A549 (cell line): ENCODE results near the gene MEIS1. TPM values are rescaled to one million over a fixed set of nuclear protein-coding genes. Genes with fewer than 3 reads are reported as not detected.

Source experiments
- ATAC-seq, 2 experiments: fragments of 200-7000 bp in 1 of 2; fragments of >200 bp in 1 of 2; cut with Nextera tagmentation in 1 of 2; cut with Tn5 transposase in 1 of 2; 3 replicates each; pipeline versions ENCODE4 v1.8.0 to v1.9.1; 2018 to 2020; ENCODE audit warnings: mild to moderate bottlenecking in 1 of 2, moderate library complexity in 1 of 2
- CTCF ChIA-PET: fragments of 300-600 bp; sonication (Branson Sonifier 250); formaldehyde crosslinking; extraction: SDS; loops from one replicate; lab custom pipeline; 2021; ENCODE audit warnings: antibody characterized with exemption, inconsistent platforms; lab: Yijun Ruan, JAX
- POLR2A ChIA-PET: fragments of 350-600 bp; formaldehyde crosslinking; extraction: SDS; loops from one replicate; lab custom pipeline; 2021; ENCODE audit warnings: antibody characterized with exemption, inconsistent platforms; lab: Yijun Ruan, JAX
- DNase-seq, 2 experiments: peaks; one replicate each; pipeline versions ENCODE4 v3.0.0 to v3.0.0-alpha.2; 2011 to 2016; ENCODE audit warnings: low read depth in 1 of 2, low spot score in 1 of 2
- FAIRE-seq: peaks from 2 replicates; lab custom pipeline; 2011; peaks lifted over from hg19 to GRCh38; lab: Jason Lieb, UNC
- H3K27ac ChIP-seq, 2 experiments: fragments of >200 bp; sonication (Bioruptor Twin); formaldehyde crosslinking; 3 replicates each; pipeline ENCODE4 v1.5.1; 2016 to 2017
- H3K4me1 ChIP-seq: fragments of >200 bp; sonication (Bioruptor Twin); formaldehyde crosslinking; 3 replicates; pipeline ENCODE4 v1.6.1; 2016
- H3K4me2 ChIP-seq: fragments of >200 bp; sonication (Bioruptor Twin); formaldehyde crosslinking; 3 replicates; pipeline ENCODE4 v1.6.1; 2016
- H3K4me3 ChIP-seq: fragments of >200 bp; sonication (Bioruptor Twin); formaldehyde crosslinking; 3 replicates; pipeline ENCODE4 v1.5.1; 2016
- H3K9me3 ChIP-seq: fragments of >200 bp; sonication (Bioruptor Twin); formaldehyde crosslinking; 3 replicates; pipeline ENCODE4 v1.6.1; 2016
- CBX2 ChIP-seq: fragments of 200-600 bp; sonication (generic); IDR thresholded peaks from 2 replicates; pipeline ENCODE4 v1.6.1; 2016; ENCODE audit warnings: low read depth, mild to moderate bottlenecking, borderline replicate concordance
- CBX8 ChIP-seq: fragments of 200-600 bp; sonication (generic); IDR thresholded peaks from 2 replicates; pipeline ENCODE4 v1.6.1; 2016
- CEBPB ChIP-seq, 2 experiments: fragments of >200 bp in 1 of 2; sonication (Bioruptor Twin) in 1 of 2; formaldehyde crosslinking in 1 of 2; IDR thresholded peaks; 2 replicates each; pipeline ENCODE4 v1.6.1; 2012 to 2016
- CHD4 ChIP-seq: fragments of 200-600 bp; sonication (generic); IDR thresholded peaks from 2 replicates; pipeline ENCODE4 v1.6.1; 2016; ENCODE audit warnings: antibody characterized with exemption, mild to moderate bottlenecking, borderline replicate concordance
- CTCF ChIP-seq: fragments of >200 bp; sonication (Bioruptor Twin); formaldehyde crosslinking; IDR thresholded peaks from 3 replicates; pipeline ENCODE4 v1.5.1; 2016
- E2F6 ChIP-seq: IDR thresholded peaks from 2 replicates; pipeline ENCODE4 v1.6.1; 2012; ENCODE audit warnings: low read depth, borderline replicate concordance
- EHMT2 ChIP-seq: fragments of 200-600 bp; sonication (generic); IDR thresholded peaks from 2 replicates; pipeline ENCODE4 v1.6.1; 2016; ENCODE audit warnings: antibody characterized with exemption, low read depth, mild to moderate bottlenecking, moderate library complexity
- ESRRA ChIP-seq: fragments of 150-350 bp; IDR thresholded peaks from 2 replicates; pipeline ENCODE4 v1.6.1; 2014; ENCODE audit warnings: mild to moderate bottlenecking, low read length, borderline replicate concordance
- HES2 ChIP-seq: fragments of >200 bp; sonication (Bioruptor Twin); formaldehyde crosslinking; IDR thresholded peaks from 2 replicates; pipeline ENCODE4 v1.6.1; 2016
- HOXB13 ChIP-seq: fragments of 250-450 bp; sonication (Bioruptor Pico); IDR thresholded peaks from 2 replicates; pipeline ENCODE4 v1.5.0; 2020; ENCODE audit warnings: low read depth, mild to moderate bottlenecking, moderate library complexity
- KDM1A ChIP-seq: fragments of 200-600 bp; sonication (generic); IDR thresholded peaks from 2 replicates; pipeline ENCODE4 v1.6.1; 2016; ENCODE audit warnings: low read depth, mild to moderate bottlenecking
- MAFK ChIP-seq: fragments of 450-650 bp; IDR thresholded peaks from 2 replicates; pipeline ENCODE4 v1.6.1; 2014; ENCODE audit not compliant: partially characterized antibody
- MYC ChIP-seq: IDR thresholded peaks from 2 replicates; pipeline ENCODE4 v1.6.1; 2012; ENCODE audit warnings: mild to moderate bottlenecking, inconsistent platforms, low read length, improper control_type of control experiment, borderline replicate concordance
- NFE2L2 ChIP-seq: fragments of 150-350 bp; conservative IDR thresholded peaks from 2 replicates; pipeline ENCODE4 v1.6.1; 2014; ENCODE audit warnings: low read length
- NPAS2 ChIP-seq: fragments of 250-450 bp; sonication (Bioruptor Pico); IDR thresholded peaks from 2 replicates; pipeline ENCODE4 v1.8.0; 2022; ENCODE audit warnings: mild to moderate bottlenecking, moderate library complexity, borderline replicate concordance
- POLR2A ChIP-seq: IDR thresholded peaks from 2 replicates; pipeline ENCODE4 v1.6.1; 2012; ENCODE audit warnings: mild to moderate bottlenecking, low read length
- RAD21 ChIP-seq, 2 experiments: fragments of >200 bp in 1 of 2; sonication (Bioruptor Twin) in 1 of 2; formaldehyde crosslinking in 1 of 2; IDR thresholded peaks in 1 of 2; conservative IDR thresholded peaks in 1 of 2; 2 replicates in 1 of 2; 3 replicates in 1 of 2; pipeline ENCODE4 v1.6.1; 2012 to 2018; ENCODE audit warnings: inconsistent platforms in 1 of 2
- RARB ChIP-seq: fragments of 250-450 bp; sonication (Bioruptor Pico); IDR thresholded peaks from 2 replicates; pipeline ENCODE4 v1.8.0; 2021; ENCODE audit warnings: mild to moderate bottlenecking, moderate library complexity
- RFX5 ChIP-seq: fragments of 450-650 bp; IDR thresholded peaks from 2 replicates; pipeline ENCODE4 v1.7.1; 2014; ENCODE audit warnings: antibody characterized with exemption, mild to moderate bottlenecking, moderate library complexity
- SMC3 ChIP-seq: fragments of >200 bp; sonication (Bioruptor Twin); formaldehyde crosslinking; IDR thresholded peaks from 3 replicates; pipeline ENCODE4 v1.6.1; 2018; ENCODE audit warnings: inconsistent platforms
- ZC3H11A ChIP-seq: fragments of 450-650 bp; IDR thresholded peaks from 2 replicates; pipeline ENCODE4 v1.6.1; 2014; ENCODE audit warnings: antibody characterized with exemption, mild to moderate bottlenecking
- ZFP36 ChIP-seq: fragments of 450-650 bp; IDR thresholded peaks from 2 replicates; pipeline ENCODE4 v1.6.1; 2014; ENCODE audit warnings: borderline replicate concordance; ENCODE audit not compliant: partially characterized antibody
- ZNF302 ChIP-seq: fragments of 250-450 bp; sonication (Bioruptor Pico); IDR thresholded peaks from 2 replicates; pipeline ENCODE4 v1.9.0; 2021; ENCODE audit warnings: inconsistent platforms, mild to moderate bottlenecking, moderate library complexity
- ZSCAN20 ChIP-seq: fragments of 250-450 bp; sonication (Bioruptor Pico); IDR thresholded peaks from 2 replicates; pipeline ENCODE4 v1.8.0; 2022; ENCODE audit warnings: mild to moderate bottlenecking, moderate library complexity
- WGBS: methylation state at CpG from one replicate; pipeline ENCODE4 v1.1.6; 2017; ENCODE audit errors: missing lambda C conversion rate; 5-methylcytosine and 5-hydroxymethylcytosine counted together
- polyA plus RNA-seq, 4 experiments: library from polyadenylated mRNA; depleted of rRNA in 3 of 4; stranded (reverse); fragments of >200 nt; fragmentation: RNase III in 1 of 4; extraction: RNeasy Plus Mini Kit Qiagen cat#74134 plus additional on column Dnase treatment in 1 of 4; gene quantifications; 2 replicates in 3 of 4; 3 replicates in 1 of 4; pipeline ENCODE4 v1.2.3, GENCODE V29; 2011 to 2017

The MEIS1 gene
- polyA plus RNA-seq, 2 of the 4 experiments (the other 2 are of a cell fraction) = 1.9 to 4.2 TPM

GRCh38 chr2:66576561-66577320 is 141.8 kb downstream of the MEIS1 start:
- FAIRE-seq = no peak
- Histone ChIP-seq H3K27ac (peak overlapping the region in 1 of 2 experiments; percentile 54; a peak in 1 of 6 replicates), H3K4me1 (peaks cover 28% of the 10 kb centered on the region)
- 1% methylated on average over 36 of the region's 37 CpGs for WGBS
- no peak for TF ChIP-seq KDM1A
- no peak for TF ChIP-seq ZFP36
- TF ChIP-seq HOXB13 (CRISPR knock-in tag) = no peak
- peak in 1 of 2 experiments; percentile 24; a peak in 1 of 5 replicates for TF ChIP-seq RAD21 (conservative IDR thresholded peaks at IDR 0.05 in 1 of 2, IDR thresholded peaks at IDR 0.05 in 1 of 2)
- TF ChIP-seq POLR2A = no peak
- TF ChIP-seq ZC3H11A = no peak
- no peak for TF ChIP-seq NFE2L2
- no peak for TF ChIP-seq HES2
- peak; percentile 90 to 94 for TF ChIP-seq CEBPB (IDR thresholded peaks at IDR 0.05)
- no peak for TF ChIP-seq CBX2
- TF ChIP-seq MAFK = no peak
- no peak for TF ChIP-seq CHD4
- TF ChIP-seq RARB (CRISPR knock-in tag) = no peak
- TF ChIP-seq SMC3 = 0 out of 3 replicates have a peak, but pooled peaks have one; percentile 6
- no peak for TF ChIP-seq ZNF302 (CRISPR knock-in tag)
- TF ChIP-seq RFX5 = 0 out of 2 replicates have a peak, but pooled peaks have one; percentile 19
- TF ChIP-seq EHMT2 = no peak
- TF ChIP-seq ZSCAN20 (CRISPR knock-in tag) = no peak
- no peak for TF ChIP-seq NPAS2 (CRISPR knock-in tag)
- no peak for TF ChIP-seq ESRRA
- TF ChIP-seq CTCF = no peak
- no peak for TF ChIP-seq E2F6
- TF ChIP-seq, all 56 proteins: peak for 4
- POLR2A ChIA-PET = interaction anchor here (3.4 kb wide), 1 partner anchor 143 kb away, joined by 24 read pairs; no protein-coding TSS in a partner anchor
- no peaks in the 10 kb centered on the region for H3K9me3 ChIP-seq
- peak; percentile 60 to 77 for ATAC-seq
- DNase-seq = peak; percentile 28 to 37
- H3K4me3 ChIP-seq = peak overlapping the region; percentile 52
- peak overlapping the region; percentile 98 for H3K4me2 ChIP-seq
- CTCF ChIA-PET = interaction anchor here (0.6 to 7.9 kb wide), 11 partner anchors 10 to 1714 kb away, joined by 3 to 86 read pairs (median 3); partner anchors contain the start of gene MEIS1

- CTCF ChIA-PET = interaction anchor here (0.8 to 7.9 kb wide), 3 partner anchors 9 to 149 kb away, joined by 3 to 86 read pairs (median 11); no protein-coding TSS in a partner anchor
- no peak overlapping the region for H3K27ac ChIP-seq
- H3K4me2 ChIP-seq = peak overlapping the region; percentile 98
- FAIRE-seq (no peak), DNase-seq (peak in 1 of 2 experiments; percentile 28), ATAC-seq (peak; percentile 48 to 60)
- H3K4me3 ChIP-seq = peak overlapping the region; percentile 52
- no peak for TF ChIP-seq MYC
- peak; percentile 85 for TF ChIP-seq CBX8
- H3K4me1 ChIP-seq = peaks cover 28% of the 10 kb centered on the region
- 14% methylated on average over 41 of the region's 42 CpGs for WGBS
- POLR2A ChIA-PET = interaction anchor here (3.4 kb wide), 1 partner anchor 144 kb away, joined by 24 read pairs; no protein-coding TSS in a partner anchor
- no peaks in the 10 kb centered on the region for H3K9me3 ChIP-seq
Observed at GRCh38 chr2:66577321-66578053, 142.6 kb downstream of the MEIS1 start.
